CD1c-positive myeloid dendritic cell (primary cell): Measurements from ENCODE around the gene ABCC3.

Experiments used
- DNase-seq: peaks from one replicate; pipeline ENCODE4 v3.0.0-alpha.2; 2016; ENCODE audit errors: extremely low spot score

ABCC3 gene

DNA sequence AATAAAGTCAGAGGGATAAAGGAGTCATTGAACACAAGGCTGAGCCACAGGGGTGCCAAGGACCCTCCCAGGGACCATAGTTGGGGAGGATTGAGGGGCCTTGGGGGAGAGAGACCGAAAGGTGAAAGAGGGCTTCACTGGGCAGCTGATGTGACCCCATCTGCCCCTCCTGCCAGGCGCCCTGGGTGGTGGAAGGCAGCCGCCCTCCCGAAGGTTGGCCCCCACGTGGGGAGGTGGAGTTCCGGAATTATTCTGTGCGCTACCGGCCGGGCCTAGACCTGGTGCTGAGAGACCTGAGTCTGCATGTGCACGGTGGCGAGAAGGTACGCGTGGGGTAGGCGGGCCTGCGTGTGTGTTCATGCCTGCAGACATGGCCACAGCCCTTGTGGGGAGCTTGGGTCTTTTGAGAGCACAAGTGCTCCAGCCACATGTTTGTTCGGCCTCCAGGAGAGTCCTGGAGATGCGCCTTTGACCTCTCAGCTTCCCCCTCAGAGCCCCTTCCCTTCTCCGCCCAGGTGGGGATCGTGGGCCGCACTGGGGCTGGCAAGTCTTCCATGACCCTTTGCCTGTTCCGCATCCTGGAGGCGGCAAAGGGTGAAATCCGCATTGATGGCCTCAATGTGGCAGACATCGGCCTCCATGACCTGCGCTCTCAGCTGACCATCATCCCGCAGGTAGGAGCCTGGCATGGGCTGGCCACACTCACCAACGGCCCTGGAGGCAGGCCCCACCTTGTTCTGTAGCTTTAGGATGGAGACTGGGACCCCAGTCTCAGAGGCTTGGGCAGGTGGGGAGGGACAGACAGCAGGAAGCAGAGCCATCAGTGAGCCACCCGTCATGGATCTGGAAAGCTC lies 49.0 kb downstream of the ABCC3 start:
- DNase-seq: no peak

DNA sequence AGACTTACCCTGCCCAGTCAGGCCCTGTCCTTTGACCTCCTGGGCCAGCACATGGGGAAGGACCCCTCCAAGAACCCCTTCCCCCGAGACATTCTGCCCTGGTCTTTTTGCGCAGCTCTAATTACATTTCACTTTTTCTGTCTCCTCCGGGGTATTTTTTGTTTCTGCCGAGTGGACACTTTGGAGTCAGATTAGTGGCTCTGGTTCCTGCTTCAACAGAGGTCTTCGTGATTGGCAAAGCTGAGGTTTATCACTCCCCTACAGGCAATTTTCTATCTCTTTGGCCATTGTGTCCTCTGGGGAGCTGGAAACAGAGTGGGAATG lies 49.6 kb downstream of the ABCC3 start:
- no peak for DNase-seq

DNA sequence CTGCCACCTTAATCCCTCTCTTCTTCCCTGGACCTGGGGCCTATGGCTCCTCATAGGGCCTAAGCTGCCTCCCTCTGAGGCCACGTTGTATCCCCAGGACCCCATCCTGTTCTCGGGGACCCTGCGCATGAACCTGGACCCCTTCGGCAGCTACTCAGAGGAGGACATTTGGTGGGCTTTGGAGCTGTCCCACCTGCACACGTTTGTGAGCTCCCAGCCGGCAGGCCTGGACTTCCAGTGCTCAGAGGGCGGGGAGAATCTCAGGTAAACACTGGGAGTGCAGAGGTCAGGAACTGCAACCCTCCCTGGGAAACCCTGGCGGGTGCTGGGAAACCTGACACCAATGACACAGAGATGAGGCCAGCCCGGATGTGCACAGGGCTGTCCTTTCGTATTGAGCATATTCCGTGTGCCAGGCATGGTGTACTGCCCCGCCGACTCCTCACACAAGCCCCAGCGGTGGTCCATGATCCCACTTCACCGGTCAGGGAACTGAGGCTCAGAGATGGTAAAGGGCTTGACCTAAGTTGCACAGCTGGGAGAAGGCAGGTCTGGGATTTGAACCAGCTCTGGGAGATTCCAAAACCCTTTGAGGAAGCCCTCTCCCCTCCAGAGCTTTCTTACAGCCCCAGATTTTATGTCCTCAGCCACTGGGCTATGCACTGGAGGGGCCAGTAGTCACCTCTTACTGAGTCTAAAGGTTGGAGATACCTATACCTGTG lies 50.1 kb downstream of the ABCC3 start:
- no peak for DNase-seq

DNA sequence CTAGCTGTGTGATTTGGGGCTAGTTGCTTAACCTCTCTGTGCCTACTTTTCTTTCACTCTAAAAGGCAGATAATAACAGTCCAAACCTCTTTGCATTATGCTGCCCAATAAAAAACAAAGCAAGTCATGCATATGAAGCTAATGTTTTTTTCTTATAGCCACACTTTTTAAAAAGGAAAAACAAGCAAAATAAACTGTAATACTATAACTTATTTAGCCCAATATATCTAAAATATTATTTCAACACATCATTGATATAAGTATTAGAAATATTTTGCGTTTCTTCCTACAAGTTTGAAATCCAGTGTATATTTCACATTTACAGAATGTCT lies 50.6 kb downstream of the ABCC3 start:
- no peak for DNase-seq

DNA sequence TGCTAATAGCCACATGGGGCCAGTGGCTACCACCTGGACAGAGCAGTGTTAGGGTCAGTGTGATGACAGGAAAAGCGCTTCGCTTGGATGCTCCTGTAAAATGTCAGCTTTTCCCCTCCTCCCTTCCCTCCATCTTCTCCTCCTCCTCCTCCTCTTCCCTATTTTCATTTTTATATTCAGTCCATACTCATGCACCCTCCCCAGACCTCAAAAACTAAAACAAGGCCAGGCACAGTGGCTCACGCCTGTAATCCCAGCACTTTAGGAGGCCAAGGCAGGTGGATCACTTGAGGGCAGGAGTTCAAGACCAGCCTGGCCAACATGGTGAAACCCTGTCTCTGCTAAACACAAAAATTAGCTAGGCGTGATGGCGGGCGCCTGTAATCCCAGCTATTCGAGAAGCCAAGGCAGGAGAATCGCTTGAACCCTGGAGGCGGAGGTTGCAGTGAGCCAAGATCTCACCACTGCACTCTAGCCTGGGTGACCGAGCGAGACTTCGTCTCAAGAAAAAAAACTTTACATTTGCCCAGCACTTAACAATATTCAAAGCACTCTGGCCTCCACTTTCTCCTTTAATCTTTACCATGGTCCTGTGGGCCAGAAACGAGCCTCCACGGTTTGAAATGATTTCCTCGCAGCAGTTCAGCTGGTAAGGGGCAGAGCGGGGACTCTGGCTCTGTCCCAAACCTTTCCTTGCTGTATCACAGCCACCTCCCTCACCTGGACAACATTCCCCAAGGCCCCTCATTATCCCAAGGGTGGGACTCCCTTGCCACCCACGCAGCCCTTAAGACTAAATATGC lies 51.2 kb downstream of the ABCC3 start:
- no peak for DNase-seq

DNA sequence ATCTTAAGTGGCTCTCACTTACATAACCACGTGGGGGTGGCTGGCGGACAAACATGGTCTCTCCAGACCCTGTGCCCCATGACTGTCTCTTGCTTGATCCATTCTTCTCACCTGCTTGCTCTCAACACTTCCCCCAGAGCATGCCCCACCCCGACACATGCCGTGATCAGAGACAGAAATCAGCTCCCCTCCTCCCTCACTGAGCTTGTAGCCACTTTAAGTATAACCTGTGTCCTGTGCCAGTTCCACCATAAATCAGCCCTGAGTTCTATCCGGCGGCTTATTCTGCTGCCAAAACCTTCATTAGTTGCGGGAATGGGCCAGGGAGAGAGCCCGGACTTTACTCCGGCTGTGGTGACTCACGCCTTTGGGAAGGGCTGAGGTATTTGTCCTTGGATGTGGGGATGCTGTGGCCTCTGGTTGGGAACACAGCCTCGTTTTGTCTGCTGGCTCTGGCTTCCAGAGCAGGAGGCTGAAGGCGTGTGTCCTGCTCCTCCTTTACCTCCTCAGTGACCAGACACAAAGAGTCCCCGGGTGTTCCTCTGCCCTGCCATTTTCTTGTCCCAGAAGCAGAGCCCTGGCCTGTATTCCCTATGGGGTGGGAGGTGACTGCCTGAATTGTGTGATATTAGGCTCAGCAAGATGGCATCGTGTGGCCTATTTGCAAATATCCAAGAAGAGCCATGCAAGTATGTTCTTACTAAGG lies 52.0 kb downstream of the ABCC3 start:
- DNase-seq: no peak

DNA sequence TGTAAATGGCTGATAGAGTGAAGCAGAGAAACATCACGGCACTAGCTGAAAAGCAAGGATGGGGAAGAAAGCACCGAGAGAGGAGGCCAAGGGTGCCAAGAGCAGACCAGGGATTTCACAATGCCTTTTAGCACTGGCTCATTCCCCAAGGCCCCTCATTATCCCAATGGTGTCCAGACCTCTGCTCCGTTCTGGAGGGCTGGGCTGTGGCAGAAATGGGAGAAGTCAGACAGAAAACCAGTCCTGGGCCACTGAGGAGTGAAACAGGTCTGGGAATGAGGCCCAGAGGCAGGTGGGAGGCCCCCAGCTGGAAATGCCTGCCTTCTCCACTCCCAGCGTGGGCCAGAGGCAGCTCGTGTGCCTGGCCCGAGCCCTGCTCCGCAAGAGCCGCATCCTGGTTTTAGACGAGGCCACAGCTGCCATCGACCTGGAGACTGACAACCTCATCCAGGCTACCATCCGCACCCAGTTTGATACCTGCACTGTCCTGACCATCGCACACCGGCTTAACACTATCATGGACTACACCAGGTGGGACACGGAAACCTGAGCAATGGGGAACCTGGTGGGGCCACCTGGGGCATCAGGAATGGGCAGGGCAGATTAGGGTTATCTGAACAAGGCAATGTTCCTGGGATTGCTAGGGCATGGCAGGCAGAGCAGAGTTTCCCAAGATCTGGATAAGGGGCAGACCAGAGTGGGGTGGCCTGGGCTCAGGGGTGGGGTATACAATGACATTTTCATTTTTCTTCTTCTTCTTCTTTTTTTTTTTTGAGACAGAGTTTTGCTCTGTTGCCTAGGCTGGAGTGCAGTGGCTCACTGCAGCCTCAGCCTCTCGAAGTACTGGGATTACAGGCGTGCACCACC lies 52.8 kb downstream of the ABCC3 start:
- no peak for DNase-seq

DNA sequence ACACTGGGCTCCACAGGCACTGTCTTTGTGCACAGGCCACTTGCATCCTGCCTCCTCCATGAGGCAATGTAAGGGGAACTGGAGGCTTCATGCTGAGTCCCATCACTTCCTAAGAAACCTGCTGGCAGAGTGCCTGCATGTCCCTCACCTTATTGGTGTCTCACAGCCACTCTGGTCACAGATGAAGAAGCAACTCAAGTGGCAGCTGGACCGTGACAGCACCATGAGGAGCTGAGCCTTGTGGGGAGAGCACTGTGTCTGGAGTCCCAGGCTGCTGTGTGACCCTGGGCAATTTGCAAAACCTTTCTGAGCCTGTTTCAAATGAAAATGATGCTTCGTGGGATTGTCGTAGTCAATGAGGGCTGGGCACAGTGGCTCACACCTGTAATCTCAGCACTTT lies 53.6 kb downstream of the ABCC3 start:
- DNase-seq: no peak

DNA sequence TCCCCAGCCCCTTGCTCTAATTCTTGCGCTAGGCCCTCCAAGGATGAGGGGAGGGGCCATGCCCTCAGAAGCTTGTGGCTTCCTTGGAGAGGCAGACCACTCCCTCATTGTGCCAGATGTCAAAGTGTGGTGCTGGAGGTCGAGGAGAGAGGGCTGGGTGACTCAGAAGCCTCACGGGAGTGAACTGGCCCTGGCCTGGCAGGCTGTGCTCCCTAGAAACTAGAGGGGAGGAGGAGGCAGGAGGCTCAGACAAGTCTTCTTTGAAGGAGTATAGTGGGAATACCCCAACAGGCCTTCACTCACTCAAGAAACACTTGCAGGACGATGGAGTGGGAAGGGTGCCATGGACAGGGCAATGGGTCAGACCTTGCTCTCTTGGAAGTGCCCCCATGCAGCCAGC lies 54.6 kb downstream of the ABCC3 start:
- DNase-seq: no peak

DNA sequence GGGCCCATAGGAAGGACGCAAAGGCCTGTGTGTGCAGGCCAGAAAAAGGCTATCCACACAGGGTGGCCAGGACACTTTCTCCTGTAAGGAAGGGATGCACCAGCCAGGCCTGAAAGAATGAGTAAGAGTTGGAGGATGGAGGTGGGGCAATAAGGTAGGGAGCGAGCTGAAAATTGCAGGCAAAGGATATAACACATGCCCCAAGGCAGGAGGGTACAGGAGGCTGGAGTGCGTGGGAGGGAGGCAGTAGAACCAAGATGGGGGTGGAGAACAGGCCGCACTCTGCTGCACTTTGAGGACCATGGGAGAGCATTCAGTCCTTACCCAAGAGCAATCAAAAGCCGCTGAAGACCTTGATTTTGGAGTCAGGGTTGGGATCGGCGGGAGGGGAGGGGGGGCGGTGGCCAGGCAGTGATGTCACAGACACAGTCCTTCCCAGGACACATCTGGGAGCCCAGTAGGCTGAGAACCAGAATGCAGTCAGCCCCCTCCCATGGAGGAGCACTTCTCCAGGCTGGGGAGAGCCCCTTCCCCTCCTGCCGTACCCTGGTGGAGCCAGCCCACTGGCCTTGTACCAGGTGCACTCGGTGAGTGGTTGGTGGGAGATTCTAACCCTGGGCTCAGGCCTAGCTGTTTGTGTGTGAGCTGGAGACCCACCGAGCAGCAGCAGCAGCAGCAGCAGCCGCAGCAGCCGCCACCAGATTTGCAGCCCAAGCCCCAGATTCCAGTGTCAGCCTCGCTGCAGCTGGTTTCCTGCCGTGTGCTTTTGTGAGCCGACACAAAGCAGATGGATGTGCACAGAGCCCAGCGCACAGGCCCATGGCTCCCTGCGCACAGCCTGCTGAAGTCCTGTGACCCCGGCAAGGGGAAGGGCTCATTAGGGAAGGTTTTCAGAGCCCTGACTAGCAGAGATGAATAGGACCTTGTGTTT lies 55.5 kb downstream of the ABCC3 start:
- DNase-seq: no peak

DNA sequence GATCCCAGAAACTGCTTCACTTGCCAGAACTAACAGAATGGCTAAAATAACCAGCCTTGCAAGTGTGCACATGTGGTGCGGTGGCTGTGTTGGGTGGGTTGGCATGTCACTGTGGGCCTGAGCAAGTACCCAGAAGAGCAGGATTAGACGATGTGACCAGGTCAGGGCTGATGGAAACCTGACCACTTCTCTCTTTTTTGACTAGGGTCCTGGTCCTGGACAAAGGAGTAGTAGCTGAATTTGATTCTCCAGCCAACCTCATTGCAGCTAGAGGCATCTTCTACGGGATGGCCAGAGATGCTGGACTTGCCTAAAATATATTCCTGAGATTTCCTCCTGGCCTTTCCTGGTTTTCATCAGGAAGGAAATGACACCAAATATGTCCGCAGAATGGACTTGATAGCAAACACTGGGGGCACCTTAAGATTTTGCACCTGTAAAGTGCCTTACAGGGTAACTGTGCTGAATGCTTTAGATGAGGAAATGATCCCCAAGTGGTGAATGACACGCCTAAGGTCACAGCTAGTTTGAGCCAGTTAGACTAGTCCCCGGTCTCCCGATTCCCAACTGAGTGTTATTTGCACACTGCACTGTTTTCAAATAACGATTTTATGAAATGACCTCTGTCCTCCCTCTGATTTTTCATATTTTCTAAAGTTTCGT lies 56.3 kb downstream of the ABCC3 start:
- DNase-seq: no peak

DNA sequence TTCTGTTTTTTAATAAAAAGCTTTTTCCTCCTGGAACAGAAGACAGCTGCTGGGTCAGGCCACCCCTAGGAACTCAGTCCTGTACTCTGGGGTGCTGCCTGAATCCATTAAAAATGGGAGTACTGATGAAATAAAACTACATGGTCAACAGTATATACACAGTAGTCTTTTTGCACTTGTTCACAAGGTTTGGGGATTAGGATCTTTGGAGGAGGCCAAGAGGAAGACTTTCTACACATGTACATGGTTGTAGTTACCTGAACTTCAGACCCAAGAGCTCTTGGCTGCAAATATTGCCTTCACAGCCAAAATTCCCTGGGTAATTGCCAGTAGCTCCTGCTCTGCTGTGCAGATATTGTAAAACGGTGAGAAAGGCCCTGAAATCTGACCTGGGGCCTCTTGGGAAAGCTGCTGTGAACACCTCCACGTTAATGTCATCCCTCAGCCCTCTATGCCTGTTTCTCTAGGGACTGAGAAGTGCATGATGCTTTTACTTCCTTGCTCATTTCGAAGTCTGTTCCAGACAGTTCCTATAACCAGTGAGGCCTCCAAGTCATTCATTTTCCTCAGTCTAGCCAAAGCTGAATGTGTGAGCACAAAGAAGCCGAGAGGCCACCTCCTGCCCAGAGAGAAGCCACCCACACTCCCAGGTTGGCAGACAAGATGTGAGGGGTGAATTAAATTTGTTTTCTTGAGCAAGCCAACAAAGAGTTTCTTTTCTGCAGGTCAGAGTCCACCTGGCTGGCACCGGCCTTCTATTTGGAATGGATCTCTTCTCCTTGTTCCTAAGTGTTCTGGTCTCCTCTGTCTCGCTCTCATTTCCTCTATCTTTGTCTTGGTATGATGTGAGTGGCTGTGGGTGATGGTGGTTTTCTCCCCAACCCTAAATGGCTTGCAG lies 57.1 kb downstream of the ABCC3 start:
- DNase-seq: no peak

DNA sequence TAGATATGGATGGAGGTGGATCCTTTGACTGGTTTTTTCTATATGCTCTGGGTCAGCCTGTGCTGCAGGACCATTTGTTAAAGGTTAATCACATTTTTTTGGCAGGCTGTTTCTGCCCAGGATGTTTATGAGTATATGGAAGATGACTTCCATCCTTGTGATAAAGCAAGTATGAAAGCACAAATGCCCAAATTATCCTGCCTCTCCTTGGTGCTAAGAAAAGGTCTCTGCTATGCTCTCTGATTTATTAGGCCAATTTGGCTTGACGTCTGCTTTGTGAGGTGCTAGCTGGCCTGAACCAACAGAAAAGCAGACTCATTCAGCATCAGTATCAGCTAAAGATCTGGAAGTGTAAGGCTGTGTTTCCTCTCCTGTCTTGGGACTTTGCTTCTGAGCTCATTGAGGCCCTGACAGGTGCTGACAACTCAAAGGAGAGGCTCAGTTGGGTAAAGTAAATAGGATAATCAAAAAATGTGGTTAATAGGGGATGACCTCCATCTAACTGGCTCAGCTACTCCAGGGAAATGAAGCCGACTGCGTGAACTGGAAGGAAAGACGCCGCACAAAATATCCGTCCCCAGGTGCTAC lies 57.9 kb downstream of the ABCC3 start:
- no peak for DNase-seq

DNA sequence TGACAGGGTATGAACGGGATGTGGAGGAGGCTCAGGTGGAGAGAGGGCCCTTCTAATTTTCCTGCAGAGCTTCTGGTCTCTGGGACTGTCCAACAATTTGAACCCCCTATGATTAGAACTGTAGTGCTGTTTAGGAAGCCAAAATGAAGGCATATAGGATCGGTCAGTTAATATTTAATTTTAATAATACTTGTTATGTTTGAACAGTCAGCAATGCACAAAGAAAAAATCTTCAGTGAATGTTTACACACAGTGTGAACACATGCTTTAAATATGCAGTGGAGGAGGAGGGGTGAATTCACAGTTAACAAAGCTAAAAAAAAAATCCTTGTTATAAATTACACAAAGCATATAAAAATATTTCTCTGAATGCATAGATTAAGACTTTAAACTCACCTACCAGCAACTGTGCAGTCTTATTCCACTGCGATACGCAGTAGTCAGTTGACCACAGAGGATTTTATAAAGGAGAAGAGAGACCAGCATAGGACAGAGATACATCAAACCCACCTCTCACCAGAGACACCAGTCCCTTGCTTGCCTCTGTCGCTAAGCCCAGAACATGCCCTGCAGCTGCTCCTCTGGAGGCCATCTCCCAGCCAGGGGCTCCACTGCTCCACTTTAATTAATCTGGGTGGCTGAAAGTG lies 58.5 kb downstream of the ABCC3 start:
- no peak for DNase-seq

DNA sequence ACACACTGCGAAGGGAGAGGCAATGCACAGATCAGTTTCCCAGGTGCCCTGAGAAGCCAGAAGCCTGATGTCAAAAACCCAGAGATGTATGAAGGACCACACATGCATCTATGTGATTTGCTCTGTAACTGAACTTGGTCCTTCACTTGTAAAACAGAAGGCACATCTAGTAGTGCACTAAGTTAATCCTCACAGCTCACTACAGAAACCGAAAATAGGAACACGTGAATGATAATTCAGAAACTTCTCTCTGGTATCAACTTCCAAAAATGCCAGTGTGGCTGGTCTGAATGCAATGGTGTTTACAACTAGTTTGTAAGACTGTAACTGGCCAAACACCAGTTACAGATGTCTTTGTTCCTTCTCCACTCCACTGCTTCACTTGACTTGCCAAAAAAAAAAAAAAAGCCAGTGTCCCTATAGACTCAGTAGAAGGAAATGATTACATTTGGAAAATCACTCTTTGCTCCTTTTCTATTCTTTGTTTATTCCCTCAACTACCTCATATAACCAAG lies 61.7 kb downstream of the ABCC3 start:
- DNase-seq: no peak

DNA sequence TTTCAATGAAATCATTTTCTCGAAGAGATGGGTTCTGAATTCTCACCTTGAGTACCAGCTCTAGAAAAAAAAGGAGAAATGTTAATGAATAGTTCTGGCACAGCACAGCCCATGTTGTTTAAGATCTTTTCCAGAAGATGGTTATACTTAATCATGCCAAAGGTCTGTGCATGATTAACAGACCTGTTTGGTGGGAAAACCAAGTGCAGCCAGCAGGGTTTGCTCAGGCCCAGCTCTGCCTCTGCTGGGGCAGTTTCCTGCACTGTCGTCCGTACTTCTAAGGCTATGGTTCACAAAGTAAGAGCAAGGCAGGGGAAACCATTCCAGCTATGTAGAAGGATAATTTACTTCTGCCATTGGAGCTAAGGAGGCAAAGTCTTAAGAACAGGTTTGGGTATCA lies 62.4 kb downstream of the ABCC3 start:
- DNase-seq: no peak

DNA sequence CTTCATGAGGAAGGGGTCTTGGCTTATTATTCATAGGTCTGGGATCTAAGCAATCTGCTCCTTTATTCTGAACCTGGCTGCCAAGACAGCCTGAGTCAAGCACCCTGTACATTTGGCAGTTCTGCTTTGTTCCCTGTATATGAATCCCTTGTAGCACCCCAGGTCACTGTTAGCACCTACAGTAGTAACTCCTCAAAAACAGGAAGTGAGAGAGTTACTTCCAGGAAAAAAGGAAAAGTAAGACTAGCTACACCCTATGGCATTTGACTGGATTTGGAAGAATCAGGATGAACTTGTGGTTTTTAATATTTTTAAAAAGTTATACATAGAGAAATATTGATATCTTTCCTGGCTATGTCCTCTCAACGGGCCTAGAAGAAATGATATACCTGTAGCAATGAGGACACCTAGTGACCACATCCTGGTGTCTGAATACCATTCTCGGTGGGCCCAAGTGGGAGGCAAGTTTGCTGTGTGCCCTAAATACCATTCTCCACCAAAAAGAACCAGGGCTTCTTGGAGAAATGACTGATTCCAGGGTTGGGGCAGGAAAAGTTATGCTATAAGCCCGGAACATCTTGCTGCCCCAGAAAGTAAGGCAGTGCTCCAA lies 63.1 kb downstream of the ABCC3 start:
- DNase-seq: no peak
